ENCODE data around the gene ZNF180.
"Not testable (repeated sequence)": the region's sequence is repeated elsewhere in the genome, so short reads cannot be mapped to it uniquely, and the experiment has no call there.

Gene ZNF180

GRCh38 chr19:44539991-44540390 is 39.7 kb upstream of the ZNF180 start:
- TF ChIP-seq, protein P1, sequence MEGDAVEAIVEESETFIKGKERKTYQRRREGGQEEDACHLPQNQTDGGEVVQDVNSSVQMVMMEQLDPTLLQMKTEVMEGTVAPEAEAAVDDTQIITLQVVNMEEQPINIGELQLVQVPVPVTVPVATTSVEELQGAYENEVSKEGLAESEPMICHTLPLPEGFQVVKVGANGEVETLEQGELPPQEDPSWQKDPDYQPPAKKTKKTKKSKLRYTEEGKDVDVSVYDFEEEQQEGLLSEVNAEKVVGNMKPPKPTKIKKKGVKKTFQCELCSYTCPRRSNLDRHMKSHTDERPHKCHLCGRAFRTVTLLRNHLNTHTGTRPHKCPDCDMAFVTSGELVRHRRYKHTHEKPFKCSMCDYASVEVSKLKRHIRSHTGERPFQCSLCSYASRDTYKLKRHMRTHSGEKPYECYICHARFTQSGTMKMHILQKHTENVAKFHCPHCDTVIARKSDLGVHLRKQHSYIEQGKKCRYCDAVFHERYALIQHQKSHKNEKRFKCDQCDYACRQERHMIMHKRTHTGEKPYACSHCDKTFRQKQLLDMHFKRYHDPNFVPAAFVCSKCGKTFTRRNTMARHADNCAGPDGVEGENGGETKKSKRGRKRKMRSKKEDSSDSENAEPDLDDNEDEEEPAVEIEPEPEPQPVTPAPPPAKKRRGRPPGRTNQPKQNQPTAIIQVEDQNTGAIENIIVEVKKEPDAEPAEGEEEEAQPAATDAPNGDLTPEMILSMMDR (IDR thresholded peaks at IDR 0.05; ENCODE audit: borderline replicate concordance, control extremely low read depth, extremely low read depth, insufficient read depth, missing control alignments) = no peak
- DNase-seq (ENCODE audit: low spot score) = no peak
- in situ Hi-C loops (cut with MboI; ENCODE audit: low sequenced_read_pairs, unreplicated experiment) = no loop called here

- TF ChIP-seq, protein P1 (IDR thresholded peaks at IDR 0.05; ENCODE audit: borderline replicate concordance, control extremely low read depth, extremely low read depth, insufficient read depth, missing control alignments) = no peak
- no peak for DNase-seq (ENCODE audit: low spot score)
- in situ Hi-C loops (cut with MboI; ENCODE audit: low sequenced_read_pairs, unreplicated experiment) = no loop called here
Measured at GRCh38 chr19:44539236-44539826, 39.0 kb upstream of the ZNF180 start.

DNA sequence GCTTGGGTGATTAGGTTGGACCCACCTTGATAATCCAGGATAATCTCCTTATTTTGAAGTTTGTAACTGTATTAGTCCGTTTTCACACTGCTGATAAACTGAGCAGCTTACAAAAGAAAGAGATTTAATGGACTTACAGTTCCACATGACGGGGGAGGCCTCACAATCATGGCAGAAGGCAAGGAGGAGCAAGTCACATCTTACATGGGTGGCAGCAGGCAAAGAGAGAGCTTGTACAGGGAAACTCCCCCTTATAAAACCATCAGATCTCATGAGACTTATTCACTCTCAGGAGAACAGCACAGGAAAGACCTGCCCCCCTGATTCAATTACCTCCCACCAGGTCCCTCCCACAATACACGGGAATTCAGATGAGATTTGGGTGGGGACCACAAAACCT is 35.0 kb upstream of the ZNF180 start:
- DNase-seq (ENCODE audit: low spot score); in situ Hi-C loops (cut with MboI; ENCODE audit: low sequenced_read_pairs, unreplicated experiment): not testable (repeated sequence)

GRCh38 chr19:44532819-44533218 is 32.5 kb upstream of the ZNF180 start:
- TF ChIP-seq, protein P1 (IDR thresholded peaks at IDR 0.05; ENCODE audit: borderline replicate concordance, control extremely low read depth, extremely low read depth, insufficient read depth, missing control alignments) = no peak

DNA sequence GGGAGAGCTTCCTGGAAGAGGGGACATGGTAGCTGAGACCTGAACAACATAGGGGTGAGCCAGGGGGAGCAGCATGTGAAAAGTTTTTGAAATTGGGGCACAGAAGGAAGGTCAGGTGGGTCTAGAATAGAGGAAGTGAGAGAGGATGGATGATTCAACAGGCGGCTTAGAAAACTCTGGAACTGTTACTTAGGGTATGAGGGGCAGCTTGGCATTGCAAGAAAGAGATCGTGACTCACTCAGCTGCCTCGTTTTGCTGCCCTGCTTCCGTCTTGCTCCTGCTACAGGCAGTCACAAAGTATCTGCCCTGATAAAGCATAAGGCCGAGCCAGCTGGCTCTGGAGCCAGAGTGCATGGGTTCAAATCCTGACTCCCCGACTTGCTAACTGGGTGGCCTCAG is 30.5 kb upstream of the ZNF180 start:
- no peak for DNase-seq (ENCODE audit: low spot score)
- TF ChIP-seq, protein P1 (IDR thresholded peaks at IDR 0.05; ENCODE audit: borderline replicate concordance, control extremely low read depth, extremely low read depth, insufficient read depth, missing control alignments) = no peak
- in situ Hi-C loops (cut with MboI; ENCODE audit: low sequenced_read_pairs, unreplicated experiment) = no loop called here

More at GRCh38 chr19:44532819-44533218, 32.5 kb upstream of the ZNF180 start:
- in situ Hi-C loops (cut with MboI; ENCODE audit: low sequenced_read_pairs, unreplicated experiment) = no loop called here
- no peak for DNase-seq (ENCODE audit: low spot score)

- in situ Hi-C loops (cut with MboI; ENCODE audit: low sequenced_read_pairs, unreplicated experiment) = no loop called here
- TF ChIP-seq, protein P1 (IDR thresholded peaks at IDR 0.05; ENCODE audit: borderline replicate concordance, control extremely low read depth, extremely low read depth, insufficient read depth, missing control alignments) = no peak
- DNase-seq (ENCODE audit: low spot score) = no peak
Measured at GRCh38 chr19:44529536-44529935, 29.2 kb upstream of the ZNF180 start, which contains the start of gene CEACAM20. TSS of gene CEACAM20 (minus strand) at chr19:44529675. CDS start at chr19:44529509, 166 bp downstream.

- TF ChIP-seq, protein P1 (IDR thresholded peaks at IDR 0.05; ENCODE audit: borderline replicate concordance, control extremely low read depth, extremely low read depth, insufficient read depth, missing control alignments) = no peak
- DNase-seq (ENCODE audit: low spot score) = no peak
- in situ Hi-C loops (cut with MboI; ENCODE audit: low sequenced_read_pairs, unreplicated experiment) = no loop called here
Measured at GRCh38 chr19:44527554-44527953, 27.2 kb upstream of the ZNF180 start.

All from GM13976 (cell line).